ENCODE results near the gene LYSMD2. TPM values are rescaled to one million over a fixed set of nuclear protein-coding genes. Genes with fewer than 3 reads are reported as not detected.

Gene LYSMD2
- polyA plus RNA-seq, 3 donors: 33.2 to 64.7 (median 50.5) TPM

DNA sequence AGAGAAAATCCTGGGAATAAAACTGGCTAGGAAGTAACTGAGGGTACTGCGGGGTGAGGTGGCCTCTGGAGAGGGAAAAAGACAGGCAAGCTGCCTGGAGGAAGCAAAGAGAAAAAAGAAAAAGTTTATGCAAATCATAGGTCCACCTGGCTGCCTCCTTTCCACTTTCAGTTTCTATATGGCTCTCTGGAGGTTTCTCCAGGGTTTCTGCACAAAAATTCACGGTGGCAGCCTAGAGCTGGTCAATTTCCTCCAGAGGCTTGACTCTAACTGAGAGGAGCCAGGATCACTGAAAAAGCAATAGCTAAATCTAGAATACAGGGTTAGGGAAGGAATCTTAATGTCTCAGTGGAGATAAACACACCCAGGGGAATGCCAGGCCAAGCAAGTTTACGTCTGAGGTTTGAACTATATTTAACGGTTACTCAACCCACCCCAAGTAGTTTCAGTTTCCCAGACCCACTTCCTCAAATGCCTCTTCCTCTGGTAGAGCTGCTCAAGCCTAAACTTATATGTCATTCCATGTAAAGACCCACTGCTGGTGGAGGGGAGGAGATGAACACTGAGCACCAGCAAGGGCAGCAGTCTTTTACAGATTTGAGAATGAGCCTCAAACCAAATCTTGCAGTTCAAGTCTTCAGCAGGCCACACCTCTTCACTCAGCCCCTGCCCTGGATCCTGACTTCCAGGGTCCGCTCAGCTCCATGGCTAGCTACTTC lies 5.7 kb downstream of the LYSMD2 start:
- Histone ChIP-seq H3K4me1 (ENCODE audit: control insufficient read depth in 1 of 2, insufficient read depth in 2 of 2, low read length in 2 of 2) (peaks cover 59 to 66% of the 10 kb centered on the region in 2 donors), H3K27me3 (ENCODE audit: control insufficient read depth in 2 of 2, insufficient read depth in 2 of 2, low read length in 2 of 2) (no peaks in the 10 kb centered on the region), H3K4me3 (replicated peaks in 1 of 3; ENCODE audit: low read depth in 2 of 3, low read length in 3 of 3) (peak overlapping the region; percentile 33 to 93 (median 80)), H3K79me2 (ENCODE audit: insufficient read depth, low read length) (peaks cover 91% of the 10 kb centered on the region), H2AFZ (ENCODE audit: insufficient read depth, low read depth, low read length, poor library complexity, severe bottlenecking) (peak overlapping the region; percentile 50), H3K27ac (ENCODE audit: low read depth in 1 of 2, low read length in 2 of 2) (peak overlapping the region; percentile 84 to 92), H3K9ac (ENCODE audit: insufficient read depth, low read length, poor library complexity, severe bottlenecking) (peak overlapping the region; percentile 68), H3K36me3 (replicated peaks in 1 of 2; ENCODE audit: control insufficient read depth in 1 of 2, insufficient read depth in 2 of 2, low read length in 2 of 2) (peaks cover 0 to 7% of the 10 kb centered on the region in 2 donors), H3K9me3 (replicated peaks in 1 of 2; ENCODE audit: control insufficient read depth in 1 of 2, insufficient read depth in 1 of 2, low read length in 2 of 2) (no peaks in the 10 kb centered on the region), H3K4me2 (replicated peaks; ENCODE audit: extremely low read depth, low read length, poor library complexity, severe bottlenecking) (peak overlapping the region; percentile 87), H4K20me1 (ENCODE audit: insufficient read depth, low read length) (peaks cover 36% of the 10 kb centered on the region)
- WGBS (ENCODE audit: insufficient coverage): 51% methylated on average over 2 of the region's 5 CpGs
- Mint-ChIP-seq H3K4me1 (peaks cover 71% of the 10 kb centered on the region), H3K36me3 (peaks cover 39 to 41% of the 10 kb centered on the region in 2 donors), H3K4me3 (peak overlapping the region; percentile 84 to 90), H3K27ac (peak overlapping the region; percentile 95 to 99 (median 97)), H3K9me3 (peaks cover 0 to 3% (median 0%) of the 10 kb centered on the region in 7 donors), H3K27me3 (ENCODE audit: low read depth in 3 of 3) (peaks cover 0 to 3% (median 2%) of the 10 kb centered on the region in 3 donors)
- intact Hi-C loops (cut with micrococcal nuclease): loop anchor here in 1 of 2 donors (10.0 kb wide), 1 partner anchor 107 kb away; the partner anchor contains the start of gene DMXL2
- TF ChIP-seq, protein P1, sequence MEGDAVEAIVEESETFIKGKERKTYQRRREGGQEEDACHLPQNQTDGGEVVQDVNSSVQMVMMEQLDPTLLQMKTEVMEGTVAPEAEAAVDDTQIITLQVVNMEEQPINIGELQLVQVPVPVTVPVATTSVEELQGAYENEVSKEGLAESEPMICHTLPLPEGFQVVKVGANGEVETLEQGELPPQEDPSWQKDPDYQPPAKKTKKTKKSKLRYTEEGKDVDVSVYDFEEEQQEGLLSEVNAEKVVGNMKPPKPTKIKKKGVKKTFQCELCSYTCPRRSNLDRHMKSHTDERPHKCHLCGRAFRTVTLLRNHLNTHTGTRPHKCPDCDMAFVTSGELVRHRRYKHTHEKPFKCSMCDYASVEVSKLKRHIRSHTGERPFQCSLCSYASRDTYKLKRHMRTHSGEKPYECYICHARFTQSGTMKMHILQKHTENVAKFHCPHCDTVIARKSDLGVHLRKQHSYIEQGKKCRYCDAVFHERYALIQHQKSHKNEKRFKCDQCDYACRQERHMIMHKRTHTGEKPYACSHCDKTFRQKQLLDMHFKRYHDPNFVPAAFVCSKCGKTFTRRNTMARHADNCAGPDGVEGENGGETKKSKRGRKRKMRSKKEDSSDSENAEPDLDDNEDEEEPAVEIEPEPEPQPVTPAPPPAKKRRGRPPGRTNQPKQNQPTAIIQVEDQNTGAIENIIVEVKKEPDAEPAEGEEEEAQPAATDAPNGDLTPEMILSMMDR (IDR thresholded peaks at IDR 0.05): no peak
- peak; percentile 86 to 94 (median 93) for DNase-seq

DNA sequence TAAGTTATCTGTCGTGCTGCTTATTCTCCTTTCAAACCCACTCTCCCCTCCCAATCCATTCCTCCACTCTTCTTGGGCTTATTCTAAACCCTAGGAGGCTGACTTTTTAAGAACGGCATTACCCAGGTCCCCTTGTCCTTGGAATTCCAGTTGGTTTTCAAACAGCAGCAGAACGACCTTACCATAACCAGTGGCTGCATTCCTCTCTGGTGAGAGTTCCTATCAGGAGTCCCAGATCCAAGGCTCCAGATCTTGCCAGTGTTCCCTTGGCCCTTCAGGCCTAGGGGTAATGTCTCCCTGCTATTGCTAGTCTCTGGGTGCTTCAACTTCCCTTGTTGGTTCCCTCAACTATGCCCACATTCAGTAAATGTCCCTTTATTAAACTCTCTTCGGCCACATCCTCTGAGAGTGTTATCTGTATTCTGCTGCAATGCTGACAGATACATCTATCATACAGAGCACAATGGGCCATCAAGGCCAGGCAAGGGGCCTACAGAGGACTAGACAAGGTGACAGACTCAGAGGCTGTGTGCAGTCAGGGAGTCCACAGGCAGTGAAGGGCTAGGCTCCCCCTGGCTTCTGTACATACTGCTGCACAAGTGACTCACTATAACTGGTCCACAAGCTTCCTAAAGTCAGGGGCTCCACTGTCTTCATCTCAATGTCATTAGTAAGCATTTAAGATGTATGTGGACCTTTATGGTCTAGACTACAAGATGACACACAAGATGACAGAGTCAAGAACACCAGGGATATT lies 10.1 kb downstream of the LYSMD2 start:
- Mint-ChIP-seq H3K4me1 (peaks cover 42% of the 10 kb centered on the region), H3K9me3 (peaks cover 0 to 3% (median 0%) of the 10 kb centered on the region in 7 donors), H3K27ac (peak overlapping the region in 4 of 7 donors; percentile 12 to 63 (median 38)), H3K4me3 (no peak overlapping the region), H3K27me3 (ENCODE audit: low read depth in 3 of 3) (peaks cover 0 to 2% (median 0%) of the 10 kb centered on the region in 3 donors), H3K36me3 (peaks cover 27 to 38% of the 10 kb centered on the region in 2 donors)
- intact Hi-C loops (cut with micrococcal nuclease): no loop called here
- Histone ChIP-seq H3K36me3 (replicated peaks in 1 of 2; ENCODE audit: control insufficient read depth in 1 of 2, insufficient read depth in 2 of 2, low read length in 2 of 2) (peaks cover 16 to 30% of the 10 kb centered on the region in 2 donors), H3K9me3 (replicated peaks in 1 of 2; ENCODE audit: control insufficient read depth in 1 of 2, insufficient read depth in 1 of 2, low read length in 2 of 2) (no peaks in the 10 kb centered on the region), H3K4me2 (replicated peaks; ENCODE audit: extremely low read depth, low read length, poor library complexity, severe bottlenecking) (no peak overlapping the region), H3K4me1 (ENCODE audit: control insufficient read depth in 1 of 2, insufficient read depth in 2 of 2, low read length in 2 of 2) (peaks cover 22 to 24% of the 10 kb centered on the region in 2 donors), H3K9ac (ENCODE audit: insufficient read depth, low read length, poor library complexity, severe bottlenecking) (no peak overlapping the region), H2AFZ (ENCODE audit: insufficient read depth, low read depth, low read length, poor library complexity, severe bottlenecking) (no peak overlapping the region), H3K79me2 (ENCODE audit: insufficient read depth, low read length) (peaks cover 58% of the 10 kb centered on the region), H3K27ac (ENCODE audit: low read depth in 1 of 2, low read length in 2 of 2) (peak overlapping the region in 1 of 2 donors; percentile 40), H4K20me1 (ENCODE audit: insufficient read depth, low read length) (peaks cover 73% of the 10 kb centered on the region), H3K27me3 (ENCODE audit: control insufficient read depth in 2 of 2, insufficient read depth in 2 of 2, low read length in 2 of 2) (no peaks in the 10 kb centered on the region), H3K4me3 (replicated peaks in 1 of 3; ENCODE audit: low read depth in 2 of 3, low read length in 3 of 3) (no peak overlapping the region)
- TF ChIP-seq, protein P1 (IDR thresholded peaks at IDR 0.05): no peak
- DNase-seq: peak in 1 of 3 donors; percentile 33
- 93% methylated on average over 3 of the region's 4 CpGs for WGBS (ENCODE audit: insufficient coverage)

Measured in CD14-positive monocyte (primary cell).